Upper lobe of left lung (tissue), 6 donors: Measurements from ENCODE around the gene TRIM38. TPM values are rescaled to one million over a fixed set of nuclear protein-coding genes. Genes with fewer than 3 reads are reported as not detected.
A peak's percentile ranks its signal among the peaks of the same experiment; 100 is the strongest.
"Not testable (repeated sequence)": the region's sequence is repeated elsewhere in the genome, so short reads cannot be mapped to it uniquely, and the experiment has no call there.

Experiments
- ATAC-seq, 2 donors: fragments of 200-7000 bp; cut with Tn5 transposase; one replicate each; pipeline ENCODE4 v1.9.1; 2022; ENCODE audit warnings: mild to moderate bottlenecking in 2 of 2, moderate library complexity in 2 of 2; ENCODE audit not compliant: low FRiP score in 2 of 2
- DNase-seq, 2 donors: peaks; one replicate each; pipeline ENCODE4 v3.0.0-alpha.2; 2019 to 2020
- H3K27ac ChIP-seq, 4 donors: fragments of 200-600 bp; sonication (generic); one replicate each; pipeline ENCODE4 v1.5.1; 2016 to 2019
- H3K27me3 ChIP-seq, 4 donors: fragments of 200-600 bp; sonication (generic); one replicate each; pipeline ENCODE4 v1.5.1; 2017 to 2019
- H3K36me3 ChIP-seq, 4 donors: fragments of 200-600 bp; sonication (generic); one replicate each; pipeline ENCODE4 v1.5.1; 2016 to 2019
- H3K4me1 ChIP-seq, 4 donors: fragments of 200-600 bp; sonication (generic); one replicate each; pipeline ENCODE4 v1.5.1; 2018 to 2019
- H3K4me3 ChIP-seq, 4 donors: fragments of 200-600 bp; sonication (generic); one replicate each; pipeline ENCODE4 v1.5.1; 2017 to 2019; ENCODE audit warnings: mild to moderate bottlenecking in 2 of 4, moderate library complexity in 1 of 4
- H3K9me3 ChIP-seq, 4 donors: fragments of 200-600 bp; sonication (generic); one replicate each; pipeline ENCODE4 v1.5.1; 2018 to 2019
- EP300 ChIP-seq, 4 donors: sonication (generic); formaldehyde crosslinking; IDR thresholded peaks; one replicate each; pipeline ENCODE4 v1.5.1; 2017; ENCODE audit warnings: antibody characterized with exemption in 4 of 4, control low read depth in 2 of 4
- POLR2A ChIP-seq, 4 donors: fragments of 450-650 bp; IDR thresholded peaks; one replicate each; pipeline ENCODE4 v1.5.1; 2016 to 2017; ENCODE audit warnings: antibody characterized with exemption in 4 of 4, mild to moderate bottlenecking in 2 of 4
- POLR2AphosphoS5 ChIP-seq, 2 donors: sonication (generic); formaldehyde crosslinking; IDR thresholded peaks; one replicate each; pipeline ENCODE4 v1.5.1; 2017; ENCODE audit warnings: antibody characterized with exemption in 2 of 2
- WGBS, 2 donors: methylation state at CpG; one replicate each; pipeline ENCODE4 v1.1.5; 2017 to 2018; 5-methylcytosine and 5-hydroxymethylcytosine counted together
- total RNA-seq, 6 donors: library from RNA; depleted of rRNA in 4 of 6; stranded (reverse); fragments of >200 nt in 4 of 6; gene quantifications; one replicate each; pipeline versions ENCODE4 v1.1.0 to v1.2.1, GENCODE V29; 2016 to 2021
- TF ChIP-seq, protein P1 (sequence below), 6 experiments: fragments of 450-650 bp in 4 of 6; fragments of 200-600 bp in 2 of 6; sonication (generic) in 2 of 6; IDR thresholded peaks; one replicate each; pipeline ENCODE4 v1.5.1; 2016 to 2019; ENCODE audit warnings: antibody characterized with exemption in 6 of 6
- donor health status: DM: no; HTN: no; CAD: no; lungs with moderate emphysema.
- donor health status: DM: no; HTN: yes; CAD: no; lungs with severe emphysema.

TRIM38 gene
- total RNA-seq, 6 donors from 2014 or later, result 9.0 to 22.0 (median 14.7) TPM

DNA sequence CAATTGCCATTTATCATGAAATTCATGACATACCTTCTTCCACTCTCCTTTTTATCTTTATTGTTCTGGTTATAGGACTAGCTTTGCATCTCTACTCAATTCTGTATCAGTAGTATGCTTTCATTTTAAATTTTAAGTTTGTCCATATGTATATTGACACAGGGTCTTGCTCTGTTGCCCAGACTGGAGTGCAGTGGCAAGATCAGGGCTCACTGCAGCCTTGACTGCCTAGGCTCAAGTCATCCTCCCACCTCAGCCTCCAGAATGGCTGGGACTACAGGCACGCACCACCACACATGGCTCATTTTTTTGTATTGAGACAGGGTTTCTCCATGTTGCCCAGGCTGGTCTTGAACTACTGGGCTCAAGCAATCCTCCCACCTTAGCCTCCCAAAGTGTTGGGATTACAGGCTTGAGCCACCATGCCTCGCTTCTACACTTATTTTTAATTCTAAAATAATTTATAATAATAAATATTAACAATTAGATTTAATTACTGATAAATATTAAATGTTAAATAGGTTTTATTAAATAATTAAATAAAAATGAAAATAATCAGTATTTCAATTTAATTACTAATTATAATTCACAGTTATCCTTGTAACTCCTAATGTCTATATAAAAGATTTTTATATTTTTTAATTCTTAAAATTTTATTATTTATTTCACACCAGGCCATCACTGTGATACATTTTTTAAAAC is 27.7 kb downstream of the TRIM38 start:
- H3K4me3 ChIP-seq, result no peak overlapping the region
- H3K27me3 ChIP-seq, result no peaks in the 10 kb centered on the region
- DNase-seq (no peak), ATAC-seq (no peak)
- no peak overlapping the region for H3K27ac ChIP-seq
- peaks cover 0 to 20% (median 3%) of the 10 kb centered on the region in 4 donors for H3K36me3 ChIP-seq
- TF ChIP-seq, protein P1, sequence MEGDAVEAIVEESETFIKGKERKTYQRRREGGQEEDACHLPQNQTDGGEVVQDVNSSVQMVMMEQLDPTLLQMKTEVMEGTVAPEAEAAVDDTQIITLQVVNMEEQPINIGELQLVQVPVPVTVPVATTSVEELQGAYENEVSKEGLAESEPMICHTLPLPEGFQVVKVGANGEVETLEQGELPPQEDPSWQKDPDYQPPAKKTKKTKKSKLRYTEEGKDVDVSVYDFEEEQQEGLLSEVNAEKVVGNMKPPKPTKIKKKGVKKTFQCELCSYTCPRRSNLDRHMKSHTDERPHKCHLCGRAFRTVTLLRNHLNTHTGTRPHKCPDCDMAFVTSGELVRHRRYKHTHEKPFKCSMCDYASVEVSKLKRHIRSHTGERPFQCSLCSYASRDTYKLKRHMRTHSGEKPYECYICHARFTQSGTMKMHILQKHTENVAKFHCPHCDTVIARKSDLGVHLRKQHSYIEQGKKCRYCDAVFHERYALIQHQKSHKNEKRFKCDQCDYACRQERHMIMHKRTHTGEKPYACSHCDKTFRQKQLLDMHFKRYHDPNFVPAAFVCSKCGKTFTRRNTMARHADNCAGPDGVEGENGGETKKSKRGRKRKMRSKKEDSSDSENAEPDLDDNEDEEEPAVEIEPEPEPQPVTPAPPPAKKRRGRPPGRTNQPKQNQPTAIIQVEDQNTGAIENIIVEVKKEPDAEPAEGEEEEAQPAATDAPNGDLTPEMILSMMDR (IDR thresholded peaks at IDR 0.05), result no peak
- TF ChIP-seq POLR2AphosphoS5 (IDR thresholded peaks at IDR 0.05), result no peak
- no peak for TF ChIP-seq POLR2A (IDR thresholded peaks at IDR 0.05)
- no peak for TF ChIP-seq EP300 (IDR thresholded peaks at IDR 0.05)
- 92 to 96% methylated on average over 2 of the region's 2 CpGs for WGBS, 2 donors
- H3K4me1 ChIP-seq, result peaks cover 7 to 17% (median 14%) of the 10 kb centered on the region in 4 donors
- no peaks in the 10 kb centered on the region for H3K9me3 ChIP-seq

- peak; percentile 86 to 92 for DNase-seq
These were observed 29.3 kb downstream of the TRIM38 start for GRCh38 chr6:25991785-25992412.

DNA sequence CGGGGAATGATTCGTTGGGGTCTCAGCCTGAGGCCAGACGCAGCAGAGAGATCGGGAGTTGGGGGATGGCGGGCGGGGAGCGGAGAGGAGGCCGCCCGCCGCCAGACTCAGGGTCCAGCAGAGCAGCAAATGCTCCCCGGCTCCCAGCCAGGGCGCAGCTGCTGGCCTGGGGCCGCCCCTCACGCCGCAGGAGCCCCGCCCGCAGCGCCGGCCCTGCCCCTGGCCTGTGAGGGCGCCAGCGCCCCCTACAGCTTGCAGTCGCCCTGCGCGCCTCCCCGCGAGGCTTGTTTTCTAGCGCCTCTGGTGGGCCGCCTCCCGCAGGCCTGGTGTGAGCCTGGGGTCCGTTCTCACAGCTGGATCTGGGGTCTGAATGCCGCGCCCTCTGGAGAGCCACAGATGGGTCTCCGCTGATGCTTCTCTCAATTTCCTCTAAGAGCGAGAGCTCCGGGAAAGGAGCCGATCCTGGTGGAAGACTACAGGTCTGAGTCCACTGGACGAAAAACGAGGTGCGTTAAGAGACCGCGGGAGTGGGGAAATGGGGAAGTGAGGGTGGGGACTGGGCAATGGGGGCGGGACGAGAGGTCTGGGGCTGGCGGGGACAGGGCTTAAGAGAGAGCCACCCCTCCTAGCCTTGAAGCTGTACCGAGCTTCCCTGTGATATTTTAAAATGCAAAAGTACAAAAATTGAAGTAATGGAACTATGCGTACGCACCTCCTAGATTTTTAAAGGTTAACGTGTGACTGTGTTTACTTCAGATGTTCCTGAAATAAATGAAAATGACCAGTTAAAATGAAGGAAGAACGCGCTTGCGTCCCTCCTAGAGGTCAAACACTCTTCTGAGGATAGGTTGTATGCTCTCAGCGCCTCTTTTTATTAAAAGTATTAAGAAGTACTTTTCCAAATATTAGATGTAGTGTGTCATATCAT is 30.1 kb downstream of the TRIM38 start:
- Histone ChIP-seq H3K4me1 (peaks cover 7 to 17% (median 14%) of the 10 kb centered on the region in 4 donors), H3K36me3 (peaks cover 0 to 5% (median 0%) of the 10 kb centered on the region in 4 donors), H3K4me3 (peak overlapping the region; percentile 47 to 63 (median 54)), H3K9me3 (no peaks in the 10 kb centered on the region), H3K27ac (peak overlapping the region; percentile 88 to 97 (median 92)), H3K27me3 (no peaks in the 10 kb centered on the region)
- peak; percentile 99 for ATAC-seq
- DNase-seq, result peak; percentile 97 to 99
- WGBS, 2 donors, result 1 to 4% methylated on average over 37 to 50 of the region's 52 CpGs
- TF ChIP-seq, protein P1 (IDR thresholded peaks at IDR 0.05), result peak; percentile 98 to 99 (median 99)
- TF ChIP-seq EP300 (IDR thresholded peaks at IDR 0.05) (no peak), POLR2A (IDR thresholded peaks at IDR 0.05) (peak; percentile 73 to 93 (median 86)), POLR2AphosphoS5 (IDR thresholded peaks at IDR 0.05) (peak; percentile 77 to 78)

More at GRCh38 chr6:25991785-25992412, 29.3 kb downstream of the TRIM38 start:
- H3K9me3 ChIP-seq, result no peaks in the 10 kb centered on the region
- H3K4me3 ChIP-seq, result peak overlapping the region; percentile 47 to 63 (median 54)
- peaks cover 7 to 17% (median 14%) of the 10 kb centered on the region in 4 donors for H3K4me1 ChIP-seq
- 3% methylated on average over 19 to 22 of the region's 30 CpGs for WGBS, 2 donors
- H3K27ac ChIP-seq, result peak overlapping the region; percentile 88 to 97 (median 92)
- peaks cover 0 to 8% (median 0%) of the 10 kb centered on the region in 4 donors for H3K36me3 ChIP-seq
- H3K27me3 ChIP-seq, result no peaks in the 10 kb centered on the region
- TF ChIP-seq POLR2AphosphoS5 (IDR thresholded peaks at IDR 0.05) (peak; percentile 3 to 25), EP300 (IDR thresholded peaks at IDR 0.05) (no peak), POLR2A (IDR thresholded peaks at IDR 0.05) (no peak)
- TF ChIP-seq, protein P1 (IDR thresholded peaks at IDR 0.05), result no peak
- ATAC-seq, result peak; percentile 85 to 86

GRCh38 chr6:25993341-25993684 is 30.7 kb downstream of the TRIM38 start:
- Histone ChIP-seq H3K4me3 (peak overlapping the region; percentile 38 to 63 (median 54)), H3K4me1 (peaks cover 7 to 17% (median 14%) of the 10 kb centered on the region in 4 donors), H3K27ac (peak overlapping the region; percentile 88 to 97 (median 92))
- not testable (repeated sequence) for H3K36me3 ChIP-seq, ATAC-seq, DNase-seq, H3K27me3 ChIP-seq, H3K9me3 ChIP-seq
- WGBS, 2 donors, result 56 to 58% methylated on average over 7 of the region's 7 CpGs
